ENCODE measurements around the gene ZNF366. TPM values are rescaled to one million over a fixed set of nuclear protein-coding genes. Genes with fewer than 3 reads are reported as not detected.

Gene ZNF366
- polyA plus RNA-seq, 3 donors, result 0.05 to 1.2 (median 0.76) TPM

GRCh38 chr5:72402959-72403628, 104.1 kb downstream of the ZNF366 start:
- Mint-ChIP-seq H3K9me3 (peaks cover 14 to 39% (median 27%) of the 10 kb centered on the region in 7 donors), H3K4me3 (no peak overlapping the region), H3K36me3 (peaks cover 2 to 4% of the 10 kb centered on the region in 2 donors), H3K4me1 (peaks cover 31% of the 10 kb centered on the region), H3K27ac (no peak overlapping the region), H3K27me3 (ENCODE audit: low read depth in 3 of 3) (peaks cover 0 to 6% (median 0%) of the 10 kb centered on the region in 3 donors)
- DNase-seq, result no peak
- no peaks in the 10 kb centered on the region for H3K79me2 ChIP-seq (ENCODE audit: insufficient read depth, low read length)
- no peak overlapping the region for H3K9ac ChIP-seq (ENCODE audit: insufficient read depth, low read length, poor library complexity, severe bottlenecking)
- peaks cover 16 to 31% of the 10 kb centered on the region in 2 donors for H3K4me1 ChIP-seq (ENCODE audit: control insufficient read depth in 1 of 2, insufficient read depth in 2 of 2, low read length in 2 of 2)
- no peak overlapping the region for H3K27ac ChIP-seq (ENCODE audit: low read depth in 1 of 2, low read length in 2 of 2)
- intact Hi-C loops (cut with micrococcal nuclease), result no loop called here
- peaks cover 22 to 24% of the 10 kb centered on the region in 2 donors for H3K9me3 ChIP-seq (replicated peaks in 1 of 2; ENCODE audit: control insufficient read depth in 1 of 2, insufficient read depth in 1 of 2, low read length in 2 of 2)
- H2AFZ ChIP-seq (ENCODE audit: insufficient read depth, low read depth, low read length, poor library complexity, severe bottlenecking), result no peak overlapping the region
- no peaks in the 10 kb centered on the region for H3K27me3 ChIP-seq (ENCODE audit: control insufficient read depth in 2 of 2, insufficient read depth in 2 of 2, low read length in 2 of 2)
- 83% methylated on average over 3 of the region's 4 CpGs for WGBS (ENCODE audit: insufficient coverage)
- no peaks in the 10 kb centered on the region for H3K36me3 ChIP-seq (replicated peaks in 1 of 2; ENCODE audit: control insufficient read depth in 1 of 2, insufficient read depth in 2 of 2, low read length in 2 of 2)
- H3K4me2 ChIP-seq (replicated peaks; ENCODE audit: extremely low read depth, low read length, poor library complexity, severe bottlenecking), result no peak overlapping the region
- H3K4me3 ChIP-seq (replicated peaks in 1 of 3; ENCODE audit: low read depth in 2 of 3, low read length in 3 of 3), result no peak overlapping the region
- no peaks in the 10 kb centered on the region for H4K20me1 ChIP-seq (ENCODE audit: insufficient read depth, low read length)
- peak; percentile 38 for TF ChIP-seq CTCF (IDR thresholded peaks at IDR 0.05)

- peaks cover 32% of the 10 kb centered on the region for H3K4me1 Mint-ChIP-seq
- no peak overlapping the region for H3K4me3 Mint-ChIP-seq
- intact Hi-C loops (cut with micrococcal nuclease), result no loop called here
These were observed 104.8 kb downstream of the ZNF366 start for GRCh38 chr5:72402381-72402890.

More at GRCh38 chr5:72402381-72402890, 104.8 kb downstream of the ZNF366 start:
- Histone ChIP-seq H3K4me2 (replicated peaks; ENCODE audit: extremely low read depth, low read length, poor library complexity, severe bottlenecking) (no peak overlapping the region), H3K9ac (ENCODE audit: insufficient read depth, low read length, poor library complexity, severe bottlenecking) (no peak overlapping the region), H3K27me3 (ENCODE audit: control insufficient read depth in 2 of 2, insufficient read depth in 2 of 2, low read length in 2 of 2) (no peaks in the 10 kb centered on the region), H3K27ac (ENCODE audit: low read depth in 1 of 2, low read length in 2 of 2) (no peak overlapping the region), H3K9me3 (replicated peaks in 1 of 2; ENCODE audit: control insufficient read depth in 1 of 2, insufficient read depth in 1 of 2, low read length in 2 of 2) (peaks cover 22 to 24% of the 10 kb centered on the region in 2 donors), H2AFZ (ENCODE audit: insufficient read depth, low read depth, low read length, poor library complexity, severe bottlenecking) (no peak overlapping the region), H3K4me3 (replicated peaks in 1 of 3; ENCODE audit: low read depth in 2 of 3, low read length in 3 of 3) (no peak overlapping the region), H3K79me2 (ENCODE audit: insufficient read depth, low read length) (no peaks in the 10 kb centered on the region), H3K4me1 (ENCODE audit: control insufficient read depth in 1 of 2, insufficient read depth in 2 of 2, low read length in 2 of 2) (peaks cover 21 to 30% of the 10 kb centered on the region in 2 donors), H4K20me1 (ENCODE audit: insufficient read depth, low read length) (no peaks in the 10 kb centered on the region), H3K36me3 (replicated peaks in 1 of 2; ENCODE audit: control insufficient read depth in 1 of 2, insufficient read depth in 2 of 2, low read length in 2 of 2) (no peaks in the 10 kb centered on the region)
- DNase-seq, result no peak
- Mint-ChIP-seq H3K27ac (no peak overlapping the region), H3K9me3 (peaks cover 14 to 38% (median 27%) of the 10 kb centered on the region in 7 donors), H3K27me3 (ENCODE audit: low read depth in 3 of 3) (peaks cover 0 to 6% (median 0%) of the 10 kb centered on the region in 3 donors), H3K36me3 (peaks cover 2 to 4% of the 10 kb centered on the region in 2 donors)
- WGBS (ENCODE audit: insufficient coverage), result no CpG with 5 or more reads among the region's 2 CpGs
- TF ChIP-seq CTCF (IDR thresholded peaks at IDR 0.05), result no peak

Measured in CD14-positive monocyte (primary cell).